SK-N-SH treated with all-trans-retinoic acid at 6 μM for 48 hours (cell line): ENCODE measurements around the gene CASZ1.

ENCODE experiments used
- ISL1 ChIP-seq: fragments of 250-450 bp; sonication (Bioruptor Pico); IDR thresholded peaks from 2 replicates; pipeline ENCODE4 v2.1.2; 2022; ENCODE audit warnings: mild to moderate bottlenecking, moderate library complexity
- ZFP30 ChIP-seq: fragments of 450-650 bp; formaldehyde crosslinking; IDR thresholded peaks from 2 replicates; pipeline ENCODE4 v1.5.0; 2022; ENCODE audit warnings: mild to moderate bottlenecking, moderate library complexity

DNA sequence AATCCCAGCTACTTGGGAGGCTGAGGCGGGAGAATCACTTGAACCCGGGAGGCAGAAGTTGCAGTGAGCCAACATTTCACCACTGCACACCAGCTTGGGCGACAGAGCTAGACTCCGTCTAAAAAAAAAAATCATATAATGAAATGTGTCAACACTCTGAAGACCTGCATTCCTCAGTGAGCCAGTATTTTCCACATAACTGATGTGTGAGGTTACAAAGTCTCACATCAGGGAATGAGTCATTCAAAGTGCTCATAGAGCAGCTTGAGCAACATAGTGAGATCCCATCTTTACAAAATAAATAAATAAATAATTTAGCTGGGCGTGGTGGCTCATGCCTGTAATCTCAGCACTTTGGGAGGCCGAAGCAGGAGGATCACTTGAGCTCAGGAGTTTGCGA is 65.5 kb downstream of the CASZ1 start:
- no peak for TF ChIP-seq ISL1 (CRISPR knock-in tag)
- TF ChIP-seq ZFP30 (CRISPR knock-in tag): no peak
